Cardiac septum (tissue), 1 donor: ENCODE measurements around the gene ZFX. TPM values are rescaled to one million over a fixed set of nuclear protein-coding genes. Genes with fewer than 3 reads are reported as not detected.

Experiments used
- DNase-seq: peaks from one replicate; pipeline ENCODE4 v3.0.0-alpha.2; 2020; ENCODE audit warnings: low spot score
- intact Hi-C: fragments of 100-400 bp; cut with DNase I; formaldehyde crosslinking; loops from one replicate; pipeline ENCODE4 v1.14.0; 2022
- total RNA-seq: library from RNA; stranded (reverse); fragmentation: NEBNext Ultra II Directional; extraction: Animal tissue kit (Norgen Biotek cat#: 25700); gene quantifications from one replicate; pipeline ENCODE4 v1.2.1, GENCODE V29; 2021
- donor health status: DM: no; HTN: no; CAD: no.

ZFX gene
- total RNA-seq, 1 donor from 2014 or later = 57.2 TPM

- intact Hi-C loops = loop anchor here (10.0 kb wide), 1 partner anchor 100 kb away; the partner anchor contains the start of gene SUPT20HL1
- no peak for DNase-seq
Measured at GRCh38 chrX:24264383-24264782, 114.9 kb downstream of the ZFX start.

Other genes starting within 250 kb of the ZFX start
- gene APOO, start 241.8 kb upstream of the ZFX start, total RNA-seq = 76.4 TPM
- not detected for gene CXorf58, start 241.7 kb upstream of the ZFX start, total RNA-seq
- 5.1 TPM for gene KLHL15, start 122.5 kb upstream of the ZFX start, total RNA-seq
- gene EIF2S3, start 94.8 kb upstream of the ZFX start, total RNA-seq = 105 TPM
- gene SUPT20HL2, start 164.3 kb downstream of the ZFX start, total RNA-seq = not detected
- not detected for gene SUPT20HL1, start 210.9 kb downstream of the ZFX start, total RNA-seq